ENCODE measurements around the gene ANKDD1A. TPM values are rescaled to one million over a fixed set of nuclear protein-coding genes. Genes with fewer than 3 reads are reported as not detected.

Gene ANKDD1A
- total RNA-seq, 1 donor from 2014 or later = 6.0 TPM

GRCh38 chr15:64947211-64947610 is 35.5 kb downstream of the ANKDD1A start:
- no peak for ATAC-seq
- no peaks in the 10 kb centered on the region for H3K4me1 ChIP-seq
- H3K27ac ChIP-seq = no peak overlapping the region
- no peaks in the 10 kb centered on the region for H3K27me3 ChIP-seq
- no peak for DNase-seq
- no peaks in the 10 kb centered on the region for H3K36me3 ChIP-seq
- H3K9me3 ChIP-seq = no peaks in the 10 kb centered on the region
- intact Hi-C loops (cut with DNase I) = no loop called here
- no peak overlapping the region for H3K4me3 ChIP-seq
- TF ChIP-seq CTCF (IDR thresholded peaks at IDR 0.05) = no peak

- Histone ChIP-seq H3K27me3 (no peaks in the 10 kb centered on the region), H3K36me3 (no peaks in the 10 kb centered on the region), H3K4me1 (no peaks in the 10 kb centered on the region), H3K9me3 (no peaks in the 10 kb centered on the region), H3K4me3 (no peak overlapping the region), H3K27ac (no peak overlapping the region)
- intact Hi-C loops (cut with DNase I) = no loop called here
- ATAC-seq = peak; percentile 28
- TF ChIP-seq CTCF (IDR thresholded peaks at IDR 0.05) = no peak
- no peak for DNase-seq
Observed at GRCh38 chr15:64948916-64949315, 37.2 kb downstream of the ANKDD1A start.

- no peak overlapping the region for H3K4me3 ChIP-seq
- H3K4me1 ChIP-seq = no peaks in the 10 kb centered on the region
- TF ChIP-seq CTCF (IDR thresholded peaks at IDR 0.05) = no peak
- no peaks in the 10 kb centered on the region for H3K36me3 ChIP-seq
- DNase-seq (no peak), ATAC-seq (peak; percentile 51)
- no peak overlapping the region for H3K27ac ChIP-seq
- no peaks in the 10 kb centered on the region for H3K27me3 ChIP-seq
- intact Hi-C loops (cut with DNase I) = no loop called here
- no peaks in the 10 kb centered on the region for H3K9me3 ChIP-seq
Observed at GRCh38 chr15:64949383-64950186, 37.9 kb downstream of the ANKDD1A start.

- ATAC-seq = no peak
- Histone ChIP-seq H3K27me3 (no peaks in the 10 kb centered on the region), H3K4me1 (no peaks in the 10 kb centered on the region), H3K9me3 (no peaks in the 10 kb centered on the region), H3K4me3 (no peak overlapping the region), H3K27ac (no peak overlapping the region), H3K36me3 (peaks cover 9% of the 10 kb centered on the region)
- no peak for DNase-seq
- intact Hi-C loops (cut with DNase I) = no loop called here
- no peak for TF ChIP-seq CTCF (IDR thresholded peaks at IDR 0.05)
Observed at GRCh38 chr15:64950888-64951287, 39.2 kb downstream of the ANKDD1A start.

GRCh38 chr15:64951777-64952418 is 40.2 kb downstream of the ANKDD1A start:
- Histone ChIP-seq H3K27ac (no peak overlapping the region), H3K27me3 (no peaks in the 10 kb centered on the region), H3K36me3 (peaks cover 20% of the 10 kb centered on the region), H3K4me1 (no peaks in the 10 kb centered on the region), H3K9me3 (no peaks in the 10 kb centered on the region), H3K4me3 (no peak overlapping the region)
- no peak for TF ChIP-seq CTCF (IDR thresholded peaks at IDR 0.05)
- intact Hi-C loops (cut with DNase I) = no loop called here
- no peak for DNase-seq
- no peak for ATAC-seq
